Urinary bladder (tissue), 4 donors: Measurements from ENCODE around the gene GNG7. TPM values are rescaled to one million over a fixed set of nuclear protein-coding genes. Genes with fewer than 3 reads are reported as not detected.
"Not testable (repeated sequence)": the region's sequence is repeated elsewhere in the genome, so short reads cannot be mapped to it uniquely, and the experiment has no call there.

Experiments
- DNase-seq: peaks from one replicate; pipeline ENCODE4 v3.0.0-alpha.2; 2015; ENCODE audit errors: extremely low spot score
- H3K27ac ChIP-seq: one replicate; pipeline ENCODE4 v1.5.1; 2013; ENCODE audit warnings: low read depth, mild to moderate bottlenecking, moderate library complexity
- H3K36me3 ChIP-seq: one replicate; pipeline ENCODE4 v1.6.1; 2013; ENCODE audit warnings: mild to moderate bottlenecking, moderate library complexity; ENCODE audit not compliant: insufficient read depth
- H3K4me1 ChIP-seq: one replicate; pipeline ENCODE4 v1.6.1; 2013; ENCODE audit warnings: mild to moderate bottlenecking, moderate library complexity; ENCODE audit not compliant: insufficient read depth
- H3K4me3 ChIP-seq: one replicate; pipeline ENCODE4 v1.5.1; 2013; ENCODE audit warnings: low read depth, low read length
- WGBS: extraction: QIAGEN DNeasy Blood & Tissue Kit; methylation state at CpG from one replicate; pipeline ENCODE4 v1.1.7; 2013; 5-methylcytosine and 5-hydroxymethylcytosine counted together
- polyA plus RNA-seq: library from polyadenylated mRNA; stranded (reverse); fragments of 200-250 nt; gene quantifications from one replicate; pipeline ENCODE4 v1.2.3, GENCODE V29; 2013
- total RNA-seq: library from RNA; depleted of rRNA; stranded (reverse); fragments of >200 nt; gene quantifications from one replicate; pipeline ENCODE4 v1.2.3, GENCODE V29; 2014
- donor health status: healthy with polysubstance abuse.
- donor health status: healthy.

GNG7 gene
- total and polyA plus RNA-seq, 2 donors: 2.8 to 13.9 TPM

GRCh38 chr19:2713170-2713569, 10.7 kb upstream of the GNG7 start:
- H3K36me3 ChIP-seq, H3K4me3 ChIP-seq, H3K4me1 ChIP-seq, DNase-seq, H3K27ac ChIP-seq: not testable (repeated sequence)
- WGBS: 85% methylated on average over 3 of the region's 3 CpGs

- Histone ChIP-seq H3K4me3 (no peak overlapping the region), H3K4me1 (no peaks in the 10 kb centered on the region), H3K36me3 (no peaks in the 10 kb centered on the region), H3K27ac (no peak overlapping the region)
- DNase-seq: no peak
- 69% methylated on average over 5 of the region's 5 CpGs for WGBS
Measured at GRCh38 chr19:2711875-2712205, 9.3 kb upstream of the GNG7 start.

- Histone ChIP-seq H3K4me1 (no peaks in the 10 kb centered on the region), H3K36me3 (no peaks in the 10 kb centered on the region), H3K27ac (no peak overlapping the region), H3K4me3 (no peak overlapping the region)
- WGBS: 64% methylated on average over 17 of the region's 17 CpGs
- no peak for DNase-seq
Measured at GRCh38 chr19:2711172-2711874, 8.8 kb upstream of the GNG7 start.

GRCh38 chr19:2706251-2706650, 3.8 kb upstream of the GNG7 start:
- no peak overlapping the region for H3K4me3 ChIP-seq
- no peak for DNase-seq
- no peak overlapping the region for H3K27ac ChIP-seq
- 96% methylated on average over 5 of the region's 5 CpGs for WGBS
- H3K4me1 ChIP-seq: no peaks in the 10 kb centered on the region
- H3K36me3 ChIP-seq: no peaks in the 10 kb centered on the region

GRCh38 chr19:2703691-2704216, 1.3 kb upstream of the GNG7 start:
- 75% methylated on average over 6 of the region's 6 CpGs for WGBS

GRCh38 chr19:2703077-2703437, 563 bp upstream of the GNG7 start:
- H3K36me3 ChIP-seq: no peaks in the 10 kb centered on the region
- H3K4me3 ChIP-seq: peak overlapping the region; percentile 53
- no peak for DNase-seq
- no peak overlapping the region for H3K27ac ChIP-seq
- H3K4me1 ChIP-seq: no peaks in the 10 kb centered on the region
- 78% methylated on average over 5 of the region's 5 CpGs for WGBS

More at GRCh38 chr19:2703691-2704216, 1.3 kb upstream of the GNG7 start:
- Histone ChIP-seq H3K36me3 (no peaks in the 10 kb centered on the region), H3K27ac (no peak overlapping the region), H3K4me1 (no peaks in the 10 kb centered on the region), H3K4me3 (no peak overlapping the region)
- no peak for DNase-seq

GRCh38 chr19:2701361-2702169, 929 bp downstream of the GNG7 start:
- WGBS: 9% methylated on average over 9 of the region's 9 CpGs
- Histone ChIP-seq H3K36me3 (no peaks in the 10 kb centered on the region), H3K4me3 (peak overlapping the region; percentile 53), H3K4me1 (no peaks in the 10 kb centered on the region), H3K27ac (no peak overlapping the region)
- DNase-seq: no peak

- no peaks in the 10 kb centered on the region for H3K4me1 ChIP-seq
- no peak for DNase-seq
- no peaks in the 10 kb centered on the region for H3K36me3 ChIP-seq
- H3K27ac ChIP-seq: no peak overlapping the region
- WGBS: 40% methylated on average over 26 of the region's 26 CpGs
- H3K4me3 ChIP-seq: no peak overlapping the region
Measured at GRCh38 chr19:2700660-2701360, 1.7 kb downstream of the GNG7 start.

- Histone ChIP-seq H3K4me1 (no peaks in the 10 kb centered on the region), H3K36me3 (no peaks in the 10 kb centered on the region), H3K4me3 (no peak overlapping the region), H3K27ac (no peak overlapping the region)
- WGBS: 71% methylated on average over 15 of the region's 15 CpGs
- DNase-seq: no peak
Measured at GRCh38 chr19:2699413-2700140, 2.9 kb downstream of the GNG7 start.

- Histone ChIP-seq H3K27ac (no peak overlapping the region), H3K4me3 (no peak overlapping the region), H3K36me3 (no peaks in the 10 kb centered on the region), H3K4me1 (no peaks in the 10 kb centered on the region)
- DNase-seq: no peak
- WGBS: 60% methylated on average over 5 of the region's 5 CpGs
Measured at GRCh38 chr19:2694196-2694595, 8.3 kb downstream of the GNG7 start.

- Histone ChIP-seq H3K4me3 (no peak overlapping the region), H3K27ac (no peak overlapping the region), H3K4me1 (no peaks in the 10 kb centered on the region), H3K36me3 (no peaks in the 10 kb centered on the region)
- WGBS: 36% methylated on average over 12 of the region's 12 CpGs
- DNase-seq: no peak
Measured at GRCh38 chr19:2693492-2694160, 8.9 kb downstream of the GNG7 start.

GRCh38 chr19:2691951-2692350, 10.5 kb downstream of the GNG7 start:
- DNase-seq: no peak
- no peak overlapping the region for H3K4me3 ChIP-seq
- H3K36me3 ChIP-seq: no peaks in the 10 kb centered on the region
- H3K27ac ChIP-seq: no peak overlapping the region
- 90% methylated on average over 9 of the region's 9 CpGs for WGBS
- H3K4me1 ChIP-seq: no peaks in the 10 kb centered on the region

GRCh38 chr19:2690856-2691255, 11.6 kb downstream of the GNG7 start:
- DNase-seq: no peak
- Histone ChIP-seq H3K4me3 (no peak overlapping the region), H3K36me3 (no peaks in the 10 kb centered on the region), H3K4me1 (no peaks in the 10 kb centered on the region), H3K27ac (no peak overlapping the region)
- WGBS: 92% methylated on average over 11 of the region's 11 CpGs
